ENCODE results near the gene TRIM33. TPM values are rescaled to one million over a fixed set of nuclear protein-coding genes. Genes with fewer than 3 reads are reported as not detected.
A peak's percentile ranks its signal among the peaks of the same experiment; 100 is the strongest.

Gene TRIM33
- total and polyA plus RNA-seq, 2 of the 13 experiments (the other 11 are each of a cell fraction or from before 2014, with no cell fraction given), result 35.5 to 42.2 TPM

DNA sequence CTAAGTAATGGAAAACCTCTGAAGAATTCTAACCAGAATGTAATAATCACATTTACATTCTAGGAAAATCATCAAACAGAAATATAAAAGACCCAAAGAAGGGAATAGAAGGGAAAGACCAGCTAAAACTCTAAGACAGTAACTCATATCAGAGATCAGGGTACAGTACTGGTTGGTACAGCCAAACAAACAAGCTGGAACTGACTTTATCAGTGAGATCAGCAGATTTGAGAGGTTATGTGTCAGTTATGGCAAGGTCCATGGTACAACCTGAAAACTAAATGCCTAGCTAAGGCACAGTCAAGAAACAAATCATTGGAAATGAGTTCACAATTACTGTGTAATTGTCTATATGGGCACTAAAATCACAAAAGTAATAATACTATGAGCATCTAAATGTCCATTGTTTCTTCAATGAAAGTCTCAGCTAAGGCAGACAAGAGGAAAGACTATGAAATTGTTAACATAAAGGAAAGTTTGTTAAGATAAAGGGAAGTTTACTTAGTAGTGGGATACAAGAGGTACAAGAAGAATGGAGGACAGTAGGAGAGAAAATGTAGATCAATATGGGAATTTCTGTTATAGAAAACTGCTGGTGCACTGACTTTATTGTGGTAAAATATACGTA is 75.8 kb downstream of the TRIM33 start (continued):
- TF ChIP-seq, protein P1, sequence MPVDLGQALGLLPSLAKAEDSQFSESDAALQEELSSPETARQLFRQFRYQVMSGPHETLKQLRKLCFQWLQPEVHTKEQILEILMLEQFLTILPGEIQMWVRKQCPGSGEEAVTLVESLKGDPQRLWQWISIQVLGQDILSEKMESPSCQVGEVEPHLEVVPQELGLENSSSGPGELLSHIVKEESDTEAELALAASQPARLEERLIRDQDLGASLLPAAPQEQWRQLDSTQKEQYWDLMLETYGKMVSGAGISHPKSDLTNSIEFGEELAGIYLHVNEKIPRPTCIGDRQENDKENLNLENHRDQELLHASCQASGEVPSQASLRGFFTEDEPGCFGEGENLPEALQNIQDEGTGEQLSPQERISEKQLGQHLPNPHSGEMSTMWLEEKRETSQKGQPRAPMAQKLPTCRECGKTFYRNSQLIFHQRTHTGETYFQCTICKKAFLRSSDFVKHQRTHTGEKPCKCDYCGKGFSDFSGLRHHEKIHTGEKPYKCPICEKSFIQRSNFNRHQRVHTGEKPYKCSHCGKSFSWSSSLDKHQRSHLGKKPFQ (CRISPR knock-in tag; IDR thresholded peaks at IDR 0.05; ENCODE audit: insufficient replicate concordance), result no peak
- TF ChIP-seq SATB2 (CRISPR knock-in tag; IDR thresholded peaks at IDR 0.05) (no peak), ZNF441 (CRISPR knock-in tag; IDR thresholded peaks at IDR 0.05; ENCODE audit: borderline replicate concordance) (no peak), CBFB (CRISPR knock-in tag; IDR thresholded peaks at IDR 0.05) (no peak), FOXA1 (IDR thresholded peaks at IDR 0.05) (no peak), FOXA1 (CRISPR knock-in tag; IDR thresholded peaks at IDR 0.05) (peak; percentile 46; the same call in 1 of the 2 replicates), ZNF772 (CRISPR knock-in tag; IDR thresholded peaks at IDR 0.05) (no peak), AGO2 (optimal IDR thresholded peaks at IDR 0.05; ENCODE audit: low read depth, low read length) (no peak), ZNF34 (CRISPR knock-in tag; IDR thresholded peaks at IDR 0.05; ENCODE audit: borderline replicate concordance) (no peak), BCL6 (CRISPR knock-in tag; IDR thresholded peaks at IDR 0.05) (no peak), HNRNPL (IDR thresholded peaks at IDR 0.05; ENCODE audit: low read depth, low read length) (no peak), DNMT1 (CRISPR knock-in tag; IDR thresholded peaks at IDR 0.05) (no peak), DPF2 (CRISPR knock-in tag; IDR thresholded peaks at IDR 0.05; ENCODE audit: borderline replicate concordance, low read depth) (peak; percentile 32; the same call in 1 of the 2 replicates), NFIC (IDR thresholded peaks at IDR 0.05; ENCODE audit: low read length) (no peak), SALL2 (CRISPR knock-in tag; IDR thresholded peaks at IDR 0.05) (no peak), ZNF562 (CRISPR knock-in tag; IDR thresholded peaks at IDR 0.05; ENCODE audit: borderline replicate concordance) (no peak), KAT8 (CRISPR knock-in tag; IDR thresholded peaks at IDR 0.05) (peak; percentile 43; the same call in 1 of the 2 replicates), RCOR2 (CRISPR knock-in tag; IDR thresholded peaks at IDR 0.05) (0 out of 2 replicates have a peak, but pooled peaks have one; percentile 20), GTF3A (CRISPR knock-in tag; conservative IDR thresholded peaks at IDR 0.05) (no peak), ZNF556 (CRISPR knock-in tag; IDR thresholded peaks at IDR 0.05; ENCODE audit: borderline replicate concordance) (no peak), ZSCAN31 (CRISPR knock-in tag; IDR thresholded peaks at IDR 0.05; ENCODE audit: low read depth) (no peak), SRSF4 (IDR thresholded peaks at IDR 0.05; ENCODE audit: low read depth, low read length, poor library complexity, severe bottlenecking) (no peak)
- TF ChIP-seq, protein P2, sequence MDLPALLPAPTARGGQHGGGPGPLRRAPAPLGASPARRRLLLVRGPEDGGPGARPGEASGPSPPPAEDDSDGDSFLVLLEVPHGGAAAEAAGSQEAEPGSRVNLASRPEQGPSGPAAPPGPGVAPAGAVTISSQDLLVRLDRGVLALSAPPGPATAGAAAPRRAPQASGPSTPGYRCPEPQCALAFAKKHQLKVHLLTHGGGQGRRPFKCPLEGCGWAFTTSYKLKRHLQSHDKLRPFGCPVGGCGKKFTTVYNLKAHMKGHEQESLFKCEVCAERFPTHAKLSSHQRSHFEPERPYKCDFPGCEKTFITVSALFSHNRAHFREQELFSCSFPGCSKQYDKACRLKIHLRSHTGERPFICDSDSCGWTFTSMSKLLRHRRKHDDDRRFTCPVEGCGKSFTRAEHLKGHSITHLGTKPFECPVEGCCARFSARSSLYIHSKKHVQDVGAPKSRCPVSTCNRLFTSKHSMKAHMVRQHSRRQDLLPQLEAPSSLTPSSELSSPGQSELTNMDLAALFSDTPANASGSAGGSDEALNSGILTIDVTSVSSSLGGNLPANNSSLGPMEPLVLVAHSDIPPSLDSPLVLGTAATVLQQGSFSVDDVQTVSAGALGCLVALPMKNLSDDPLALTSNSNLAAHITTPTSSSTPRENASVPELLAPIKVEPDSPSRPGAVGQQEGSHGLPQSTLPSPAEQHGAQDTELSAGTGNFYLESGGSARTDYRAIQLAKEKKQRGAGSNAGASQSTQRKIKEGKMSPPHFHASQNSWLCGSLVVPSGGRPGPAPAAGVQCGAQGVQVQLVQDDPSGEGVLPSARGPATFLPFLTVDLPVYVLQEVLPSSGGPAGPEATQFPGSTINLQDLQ (CRISPR knock-in tag; IDR thresholded peaks at IDR 0.05), result no peak
- TF ChIP-seq, protein P3, sequence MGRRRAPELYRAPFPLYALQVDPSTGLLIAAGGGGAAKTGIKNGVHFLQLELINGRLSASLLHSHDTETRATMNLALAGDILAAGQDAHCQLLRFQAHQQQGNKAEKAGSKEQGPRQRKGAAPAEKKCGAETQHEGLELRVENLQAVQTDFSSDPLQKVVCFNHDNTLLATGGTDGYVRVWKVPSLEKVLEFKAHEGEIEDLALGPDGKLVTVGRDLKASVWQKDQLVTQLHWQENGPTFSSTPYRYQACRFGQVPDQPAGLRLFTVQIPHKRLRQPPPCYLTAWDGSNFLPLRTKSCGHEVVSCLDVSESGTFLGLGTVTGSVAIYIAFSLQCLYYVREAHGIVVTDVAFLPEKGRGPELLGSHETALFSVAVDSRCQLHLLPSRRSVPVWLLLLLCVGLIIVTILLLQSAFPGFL (CRISPR knock-in tag; IDR thresholded peaks at IDR 0.05), result no peak
- TF ChIP-seq, protein P4, sequence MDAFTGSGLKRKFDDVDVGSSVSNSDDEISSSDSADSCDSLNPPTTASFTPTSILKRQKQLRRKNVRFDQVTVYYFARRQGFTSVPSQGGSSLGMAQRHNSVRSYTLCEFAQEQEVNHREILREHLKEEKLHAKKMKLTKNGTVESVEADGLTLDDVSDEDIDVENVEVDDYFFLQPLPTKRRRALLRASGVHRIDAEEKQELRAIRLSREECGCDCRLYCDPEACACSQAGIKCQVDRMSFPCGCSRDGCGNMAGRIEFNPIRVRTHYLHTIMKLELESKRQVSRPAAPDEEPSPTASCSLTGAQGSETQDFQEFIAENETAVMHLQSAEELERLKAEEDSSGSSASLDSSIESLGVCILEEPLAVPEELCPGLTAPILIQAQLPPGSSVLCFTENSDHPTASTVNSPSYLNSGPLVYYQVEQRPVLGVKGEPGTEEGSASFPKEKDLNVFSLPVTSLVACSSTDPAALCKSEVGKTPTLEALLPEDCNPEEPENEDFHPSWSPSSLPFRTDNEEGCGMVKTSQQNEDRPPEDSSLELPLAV (CRISPR knock-in tag; conservative IDR thresholded peaks at IDR 0.05; ENCODE audit: low read depth), result no peak
